PC-3 (cell line): ENCODE results near the gene DPF3. TPM values are rescaled to one million over a fixed set of nuclear protein-coding genes. Genes with fewer than 3 reads are reported as not detected.

Experiments used
- ATAC-seq: fragments of 200-7000 bp; cut with Tn5 transposase; 2 replicates; pipeline ENCODE4 v1.9.1; 2020; ENCODE audit warnings: mild to moderate bottlenecking, moderate library complexity
- BruUV-seq: library from RNA; stranded (reverse); fragments of 400-500 nt; replicated peaks from 2 replicates; lab custom pipeline; 2021; lab: Mats Ljungman, UMichigan
- CTCF ChIA-PET: fragments of 300-600 bp; sonication (Branson Sonifier 250); formaldehyde crosslinking; loops from one replicate; lab custom pipeline; 2022; ENCODE audit warnings: antibody characterized with exemption; lab: Charles Lee
- POLR2A ChIA-PET: fragments of 300-600 bp; sonication (Branson Sonifier 250); formaldehyde crosslinking; loops from one replicate; lab custom pipeline; 2022; ENCODE audit warnings: antibody characterized with exemption; ENCODE audit not compliant: unreplicated experiment; lab: Charles Lee
- DNase-seq: peaks from one replicate; pipeline ENCODE4 v3.0.0-alpha.2; 2015
- H2AFZ ChIP-seq: fragments of 300-600 bp; sonication (generic); 2 replicates; pipeline ENCODE4 v1.6.0; 2016; ENCODE audit warnings: antibody characterized with exemption, low read length
- H3F3A ChIP-seq: fragments of 300-600 bp; sonication (generic); one replicate; pipeline ENCODE4 v1.6.0; 2017; ENCODE audit warnings: antibody characterized with exemption, low read length, control low read depth, mild to moderate bottlenecking; ENCODE audit not compliant: unreplicated experiment
- H3K27ac ChIP-seq: fragments of 300-600 bp; sonication (generic); 2 replicates; pipeline ENCODE4 v1.5.1; 2016; ENCODE audit warnings: mild to moderate bottlenecking, low read length
- H3K27me3 ChIP-seq: fragments of 300-600 bp; sonication (generic); 2 replicates; pipeline ENCODE4 v1.6.1; 2016; ENCODE audit warnings: low read length, mixed read lengths
- H3K36me3 ChIP-seq: fragments of 300-600 bp; sonication (generic); 2 replicates; pipeline ENCODE4 v1.6.1; 2016; ENCODE audit warnings: low read depth, mixed run types, low read length, mixed read lengths
- H3K4me1 ChIP-seq: fragments of 300-600 bp; sonication (generic); 2 replicates; pipeline ENCODE4 v1.5.1; 2016; ENCODE audit warnings: low read length; ENCODE audit not compliant: insufficient read depth
- H3K4me2 ChIP-seq: fragments of 300-600 bp; sonication (generic); 2 replicates; pipeline ENCODE4 v1.6.0; 2016; ENCODE audit warnings: low read length
- H3K4me3 ChIP-seq: fragments of 300-600 bp; sonication (generic); 2 replicates; pipeline ENCODE4 v1.5.1; 2016; ENCODE audit warnings: mild to moderate bottlenecking, low read length, mixed read lengths
- H3K79me2 ChIP-seq: fragments of 300-600 bp; sonication (generic); 2 replicates; pipeline ENCODE4 v1.6.1; 2017; ENCODE audit warnings: low read length, mixed read lengths
- H3K9ac ChIP-seq: fragments of 300-600 bp; sonication (generic); 2 replicates; pipeline ENCODE4 v1.6.0; 2016; ENCODE audit warnings: mild to moderate bottlenecking, low read length
- H3K9me2 ChIP-seq: fragments of 300-600 bp; sonication (generic); replicated peaks from 2 replicates; pipeline ENCODE4 v1.6.1; 2016; ENCODE audit warnings: mixed run types, low read length, mixed read lengths
- H3K9me3 ChIP-seq: fragments of 300-600 bp; sonication (generic); 2 replicates; pipeline ENCODE4 v1.6.1; 2016; ENCODE audit warnings: low read length, mixed read lengths
- H4K20me1 ChIP-seq: fragments of 300-600 bp; sonication (generic); 2 replicates; pipeline ENCODE4 v1.6.1; 2016; ENCODE audit warnings: low read length, mixed read lengths
- CTCF ChIP-seq: fragments of 300-600 bp; sonication (generic); conservative IDR thresholded peaks from 2 replicates; pipeline ENCODE4 v1.5.1; 2017; ENCODE audit warnings: antibody characterized with exemption, low read depth, mild to moderate bottlenecking, low read length
- EZH2 ChIP-seq: fragments of 300-600 bp; sonication (generic); IDR thresholded peaks from one replicate; pipeline ENCODE4 v1.6.1; 2017; ENCODE audit warnings: antibody characterized with exemption, mild to moderate bottlenecking, low read length; ENCODE audit not compliant: unreplicated experiment
- EZH2phosphoT487 ChIP-seq: fragments of 300-600 bp; sonication (generic); IDR thresholded peaks from 2 replicates; pipeline ENCODE4 v1.6.1; 2018; ENCODE audit warnings: mild to moderate bottlenecking, antibody characterized with exemption, low read length, borderline replicate concordance
- intact Hi-C: fragments of 100-400 bp; cut with micrococcal nuclease; formaldehyde crosslinking; loops from 2 replicates; pipeline ENCODE4 v1.9.0; 2023
- total RNA-seq: library from RNA; depleted of rRNA; stranded (reverse); fragments of >200 nt; gene quantifications from 2 replicates; pipeline ENCODE4 v1.2.3, GENCODE V29; 2014

The DPF3 gene
- total RNA-seq, 1 experiment from 2014 or later = 16.6 TPM

- H3K4me3 ChIP-seq = no peak overlapping the region
- no peak overlapping the region for H3K9ac ChIP-seq
- no peaks in the 10 kb centered on the region for H3K9me3 ChIP-seq
- H3K9me2 ChIP-seq = no peaks in the 10 kb centered on the region
- no peaks in the 10 kb centered on the region for H3K79me2 ChIP-seq
- no peaks in the 10 kb centered on the region for H3K27me3 ChIP-seq
- DNase-seq (no peak), ATAC-seq (no peak)
- CTCF ChIA-PET = no interaction called here
- no TSS peak for BruUV-seq
- no peaks in the 10 kb centered on the region for H3F3A ChIP-seq
- no peaks in the 10 kb centered on the region for H4K20me1 ChIP-seq
- no peak overlapping the region for H3K27ac ChIP-seq
- peaks cover 12% of the 10 kb centered on the region for H3K4me1 ChIP-seq
- 0 out of 2 replicates have a peak, but pooled peaks cover 2% of the 10 kb centered on the region for H3K36me3 ChIP-seq
- intact Hi-C loops = no loop called here
- POLR2A ChIA-PET = no interaction called here
- TF ChIP-seq EZH2phosphoT487 (no peak), EZH2 (no peak), CTCF (no peak)
- no peak overlapping the region for H3K4me2 ChIP-seq
- no peak overlapping the region for H2AFZ ChIP-seq
Observed at GRCh38 chr14:72711936-72712335, 182.0 kb downstream of the DPF3 start.

GRCh38 chr14:72709916-72710611 is 183.8 kb downstream of the DPF3 start:
- DNase-seq = no peak
- intact Hi-C loops = loop anchor here (1.0 to 2.0 kb wide), 3 partner anchors 45 to 193 kb away; no protein-coding TSS in a partner anchor
- H4K20me1 ChIP-seq = no peaks in the 10 kb centered on the region
- ChIA-PET CTCF (no interaction called here), POLR2A (no interaction called here)
- no peak overlapping the region for H2AFZ ChIP-seq
- no peaks in the 10 kb centered on the region for H3K79me2 ChIP-seq
- H3K4me1 ChIP-seq = peaks cover 12% of the 10 kb centered on the region
- H3K4me3 ChIP-seq = no peak overlapping the region
- no peak for ATAC-seq
- H3K4me2 ChIP-seq = no peak overlapping the region
- no peak overlapping the region for H3K27ac ChIP-seq
- no TSS peak for BruUV-seq
- H3F3A ChIP-seq = no peaks in the 10 kb centered on the region
- H3K36me3 ChIP-seq = 0 out of 2 replicates have a peak, but pooled peaks cover 2% of the 10 kb centered on the region
- H3K9ac ChIP-seq = no peak overlapping the region
- H3K9me2 ChIP-seq = no peaks in the 10 kb centered on the region
- no peak for TF ChIP-seq EZH2
- TF ChIP-seq EZH2phosphoT487 = no peak
- no peak for TF ChIP-seq CTCF
- no peaks in the 10 kb centered on the region for H3K9me3 ChIP-seq
- H3K27me3 ChIP-seq = no peaks in the 10 kb centered on the region
